ENCODE results near the gene LCE2B.

- TF ChIP-seq CTCF (IDR thresholded peaks at IDR 0.05) (no peak), POLR2A (IDR thresholded peaks at IDR 0.05) (no peak)
These were observed 27.3 kb upstream of the LCE2B start for GRCh38 chr1:152658649-152659048.

All from thyroid gland (tissue), 4 donors.